Keratinocyte (primary cell): ENCODE measurements around the gene CCDC3. TPM values are rescaled to one million over a fixed set of nuclear protein-coding genes. Genes with fewer than 3 reads are reported as not detected.

Source experiments
- DNase-seq: peaks from one replicate; pipeline ENCODE4 v3.0.0-alpha.2; 2011; ENCODE audit warnings: low read depth, missing footprints, low spot score
- FAIRE-seq: peaks from 2 replicates; lab custom pipeline; 2011; peaks lifted over from hg19 to GRCh38; lab: Jason Lieb, UNC
- H2AFZ ChIP-seq: 2 replicates; pipeline ENCODE4 v1.6.0; 2012; ENCODE audit warnings: low read length, control low read depth, inconsistent platforms; ENCODE audit not compliant: control insufficient read depth
- H3K27ac ChIP-seq: 2 replicates; pipeline ENCODE4 v1.5.1; 2011; ENCODE audit warnings: low read length; ENCODE audit not compliant: control insufficient read depth, insufficient read depth
- H3K27me3 ChIP-seq: 3 replicates; pipeline ENCODE4 v1.6.0; 2011; ENCODE audit warnings: low read length; ENCODE audit not compliant: control insufficient read depth, insufficient read depth; ENCODE audit errors: extremely low read depth
- H3K36me3 ChIP-seq, 2 experiments: 2 replicates in 1 of 2; 3 replicates in 1 of 2; pipeline ENCODE4 v1.5.1; 2011; ENCODE audit warnings: low read length in 2 of 2, mild to moderate bottlenecking in 1 of 2; ENCODE audit not compliant: control insufficient read depth in 2 of 2, insufficient read depth in 2 of 2; ENCODE audit errors: extremely low read depth in 1 of 2
- H3K4me1 ChIP-seq: 3 replicates; pipeline ENCODE4 v1.5.1; 2011; ENCODE audit warnings: low read length; ENCODE audit not compliant: control insufficient read depth, insufficient read depth; ENCODE audit errors: extremely low read depth
- H3K4me2 ChIP-seq: 3 replicates; pipeline ENCODE4 v1.6.0; 2011; ENCODE audit warnings: low read depth, low read length; ENCODE audit not compliant: control insufficient read depth, insufficient read depth; ENCODE audit errors: extremely low read depth
- H3K4me3 ChIP-seq, 3 experiments: fragments of 200-600 bp in 1 of 3; sonication (generic) in 1 of 3; 2 replicates in 2 of 3; 3 replicates in 1 of 3; pipeline ENCODE4 v1.5.1; 2011 to 2016; ENCODE audit warnings: low read length in 3 of 3, mild to moderate bottlenecking in 3 of 3, control low read depth in 2 of 3, inconsistent platforms in 1 of 3, low read depth in 1 of 3, mixed read lengths in 1 of 3, mixed run types in 1 of 3, moderate library complexity in 1 of 3; ENCODE audit not compliant: control insufficient read depth in 2 of 3, insufficient read depth in 2 of 3; ENCODE audit errors: extremely low read depth in 1 of 3
- H3K79me2 ChIP-seq: 2 replicates; pipeline ENCODE4 v1.6.0; 2012; ENCODE audit warnings: low read length; ENCODE audit not compliant: control insufficient read depth, insufficient read depth
- H3K9ac ChIP-seq: 3 replicates; pipeline ENCODE4 v1.6.0; 2011; ENCODE audit warnings: low read length; ENCODE audit not compliant: control insufficient read depth, insufficient read depth; ENCODE audit errors: extremely low read depth
- H3K9me1 ChIP-seq: 3 replicates; pipeline ENCODE4 v1.6.0; 2011; ENCODE audit warnings: low read length; ENCODE audit not compliant: control insufficient read depth, insufficient read depth; ENCODE audit errors: extremely low read depth
- H3K9me3 ChIP-seq: 2 replicates; pipeline ENCODE4 v1.5.1; 2012; ENCODE audit warnings: low read depth, low read length; ENCODE audit not compliant: control insufficient read depth
- H4K20me1 ChIP-seq: 3 replicates; pipeline ENCODE4 v1.6.0; 2011; ENCODE audit warnings: low read length; ENCODE audit not compliant: control insufficient read depth, insufficient read depth; ENCODE audit errors: extremely low read depth
- CTCF ChIP-seq, 3 experiments: IDR thresholded peaks in 1 of 3; conservative IDR thresholded peaks in 1 of 3; optimal IDR thresholded peaks in 1 of 3; 2 replicates in 2 of 3; 3 replicates in 1 of 3; pipeline versions ENCODE3 to v1.5.1; 2011; ENCODE audit warnings: low read length in 3 of 3, mild to moderate bottlenecking in 3 of 3, moderate library complexity in 2 of 3, control low read depth in 1 of 3, inconsistent platforms in 1 of 3; ENCODE audit not compliant: insufficient read depth in 2 of 3; ENCODE audit errors: extremely low read depth in 1 of 3
- EZH2 ChIP-seq: IDR thresholded peaks from one replicate; pipeline ENCODE4 v1.6.1; 2012; ENCODE audit warnings: inconsistent platforms, mild to moderate bottlenecking, low read length, moderate library complexity
- dilution Hi-C: fragments of 300-500 bp; cut with MboI; formaldehyde crosslinking; loops from one replicate; pipeline ENCODE4 v1.7.0; 2020; ENCODE audit warnings: low sequenced_read_pairs; ENCODE audit not compliant: extremely low pct_ligation_motif_present
- polyA plus RNA-seq, 5 experiments: library from polyadenylated mRNA; depleted of rRNA in 3 of 5; stranded (reverse) in 3 of 5; stranded (forward) in 1 of 5; unstranded in 1 of 5; fragments of >200 nt; gene quantifications; 1 replicate in 1 of 5; 2 replicates in 3 of 5; 3 replicates in 1 of 5; pipeline versions ENCODE4 v1.2.1 to v1.2.3, GENCODE V29; 2011 to 2012; ENCODE audit warnings: missing spikeins in 2 of 5, low read depth in 1 of 5, low replicate concordance in 1 of 5

CCDC3 gene
- polyA plus RNA-seq, 1 donor (not counting 4 experiments of a cell fraction or from before 2014, with no cell fraction given): 0.39 TPM

- DNase-seq (no peak), FAIRE-seq (no peak)
- Histone ChIP-seq H3K4me1 (no peaks in the 10 kb centered on the region), H3K79me2 (no peaks in the 10 kb centered on the region), H3K4me3 (no peak overlapping the region), H3K27me3 (no peaks in the 10 kb centered on the region), H3K9me3 (no peaks in the 10 kb centered on the region), H3K9me1 (no peaks in the 10 kb centered on the region), H3K27ac (no peak overlapping the region), H2AFZ (no peak overlapping the region), H3K9ac (no peak overlapping the region), H3K36me3 (no peaks in the 10 kb centered on the region), H3K4me2 (no peak overlapping the region), H4K20me1 (no peaks in the 10 kb centered on the region)
- dilution Hi-C loops: no loop called here
- no peak for TF ChIP-seq CTCF (optimal IDR thresholded peaks at IDR 0.05 in 1 of 3, IDR thresholded peaks at IDR 0.05 in 1 of 3, conservative IDR thresholded peaks at IDR 0.05 in 1 of 3; ENCODE audit: extremely low read depth in 1 of 3, insufficient read depth in 2 of 3, low read length in 3 of 3)
These were observed 113.7 kb downstream of the CCDC3 start for GRCh38 chr10:12887780-12888179.

DNA sequence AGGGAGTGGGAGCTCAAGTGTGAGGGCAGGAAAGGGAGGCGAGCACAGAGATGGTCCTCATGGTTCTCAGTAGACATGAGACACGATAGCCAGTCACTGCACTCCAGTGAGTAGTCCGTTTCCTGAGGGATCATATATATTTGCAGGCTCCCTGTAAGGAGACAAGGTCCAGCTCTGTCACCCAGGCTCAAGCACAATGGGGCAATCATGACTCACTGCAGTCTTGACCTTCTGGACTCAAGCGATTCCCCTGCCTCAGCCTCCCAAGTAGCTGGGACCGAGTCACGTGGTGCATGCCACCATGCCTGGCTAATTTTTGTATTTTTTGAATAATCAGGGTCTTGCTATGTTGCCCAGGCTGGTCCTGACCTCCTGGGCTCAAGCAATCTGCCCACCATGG is 116.7 kb downstream of the CCDC3 start:
- Histone ChIP-seq H3K36me3 (no peaks in the 10 kb centered on the region), H3K27me3 (no peaks in the 10 kb centered on the region), H3K79me2 (no peaks in the 10 kb centered on the region), H4K20me1 (no peaks in the 10 kb centered on the region), H3K4me1 (no peaks in the 10 kb centered on the region), H3K9me3 (no peaks in the 10 kb centered on the region), H3K9me1 (no peaks in the 10 kb centered on the region), H3K27ac (no peak overlapping the region), H2AFZ (no peak overlapping the region), H3K9ac (no peak overlapping the region), H3K4me3 (no peak overlapping the region), H3K4me2 (no peak overlapping the region)
- dilution Hi-C loops: no loop called here
- TF ChIP-seq CTCF (optimal IDR thresholded peaks at IDR 0.05 in 1 of 3, IDR thresholded peaks at IDR 0.05 in 1 of 3, conservative IDR thresholded peaks at IDR 0.05 in 1 of 3; ENCODE audit: extremely low read depth in 1 of 3, insufficient read depth in 2 of 3, low read length in 3 of 3): no peak
- TF ChIP-seq EZH2: no peak
- DNase-seq (no peak), FAIRE-seq (no peak)
